Kidney tubule cell (primary cell): ENCODE data around the gene ANKRD33B.

Experiments
- DNase-seq: peaks from one replicate; pipeline ENCODE4 v3.0.0-alpha.2; 2018; ENCODE audit warnings: low spot score

The ANKRD33B gene

DNA sequence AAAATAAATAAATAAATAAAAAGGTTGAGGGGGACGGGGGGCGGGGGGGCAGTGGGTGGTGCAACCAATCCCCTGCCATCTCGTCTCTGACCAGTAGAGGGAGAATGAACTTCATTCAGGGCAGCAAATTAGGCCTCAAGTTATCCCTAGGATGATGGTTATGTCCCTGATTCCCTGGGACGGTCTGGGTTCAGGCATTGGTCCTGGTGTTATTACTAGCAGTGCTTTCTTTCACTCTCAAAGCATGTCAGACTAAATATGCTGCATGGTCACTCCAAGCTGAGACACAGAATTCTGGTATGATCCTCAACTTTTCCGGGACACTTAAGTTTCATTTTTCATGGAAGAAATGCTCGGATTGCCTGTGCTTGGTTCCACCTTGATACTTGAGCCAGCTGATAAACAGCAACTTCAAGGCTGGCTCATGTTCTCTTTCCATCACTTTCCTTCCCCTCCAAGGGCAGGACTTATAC, 137.7 kb downstream of the ANKRD33B start:
- peak; percentile 40 for DNase-seq

DNA sequence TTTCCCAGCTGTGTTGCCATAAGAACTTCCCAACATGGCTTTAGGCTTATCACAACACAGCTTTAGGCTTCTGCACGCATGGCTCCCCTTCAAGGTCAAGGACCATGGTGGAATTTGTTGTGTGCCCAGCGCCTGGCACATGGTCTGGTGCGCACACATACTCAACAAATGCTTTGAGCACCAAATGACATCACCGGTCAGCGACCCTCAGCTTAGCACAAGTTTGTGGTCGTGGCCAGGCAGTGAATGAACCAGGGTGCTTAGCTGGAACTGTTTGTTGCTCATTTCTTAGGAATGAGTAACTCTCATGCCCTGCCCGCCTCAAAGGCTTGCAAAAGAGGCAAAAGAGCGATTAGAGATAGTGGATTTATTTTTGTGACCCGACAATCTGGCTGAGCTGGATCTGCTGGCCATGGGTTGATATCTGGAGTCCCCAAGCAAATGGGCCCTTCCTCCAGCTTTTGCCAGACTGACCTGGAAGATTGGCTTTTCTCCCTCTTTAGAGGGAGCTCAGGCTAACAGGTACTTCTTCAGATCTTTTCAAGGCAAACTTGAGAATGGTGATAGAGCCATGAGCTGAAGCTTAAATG, 138.3 kb downstream of the ANKRD33B start:
- DNase-seq, result peak; percentile 98

DNA sequence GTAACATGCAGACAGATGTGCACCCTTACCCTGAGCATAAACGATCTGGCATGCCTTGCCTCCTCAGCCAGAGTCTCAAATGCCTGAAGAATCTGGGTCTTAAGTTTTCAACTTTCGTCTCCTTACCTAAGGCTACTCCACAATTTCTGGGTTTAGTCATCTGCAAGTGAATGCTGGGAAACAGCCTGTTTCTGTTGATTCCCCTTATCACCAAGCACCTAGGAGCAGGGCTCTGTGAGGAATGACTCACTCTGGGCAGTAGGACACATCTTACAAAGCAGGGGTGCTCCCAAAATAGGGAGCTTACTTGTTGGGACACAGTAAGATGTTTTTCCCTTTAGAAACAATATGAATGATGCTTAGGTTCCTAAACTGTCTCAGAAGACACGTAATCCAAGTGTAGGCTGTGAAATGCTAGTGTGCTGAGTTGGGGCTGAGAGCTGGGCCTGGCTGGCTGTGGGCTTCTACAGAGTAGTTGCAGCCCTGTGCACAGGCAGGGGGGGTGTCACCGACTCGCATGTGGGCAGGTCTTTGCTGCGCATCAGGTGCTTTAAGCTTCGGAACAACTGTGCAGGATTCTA, 139.1 kb downstream of the ANKRD33B start:
- peak; percentile 79 for DNase-seq

DNA sequence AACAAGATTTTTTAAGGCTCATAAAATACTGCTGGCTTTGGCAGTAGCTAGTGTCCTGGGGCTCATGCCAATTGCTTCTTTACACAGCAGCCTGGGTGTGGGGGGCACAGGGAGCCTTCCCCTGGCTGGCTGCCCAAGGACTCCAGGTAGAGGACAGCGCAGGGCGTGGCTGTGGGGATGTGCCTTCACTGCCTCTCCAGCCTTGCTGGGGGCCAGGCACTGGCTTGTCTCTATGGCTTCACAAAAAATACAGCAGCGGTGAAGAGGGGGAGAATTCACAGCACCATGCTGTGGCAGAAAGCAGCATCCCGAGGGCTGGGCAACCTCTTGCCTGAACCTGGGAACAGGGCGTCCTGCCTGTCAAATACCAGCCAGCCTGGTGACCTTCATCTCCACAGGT, 139.8 kb downstream of the ANKRD33B start:
- no peak for DNase-seq

DNA sequence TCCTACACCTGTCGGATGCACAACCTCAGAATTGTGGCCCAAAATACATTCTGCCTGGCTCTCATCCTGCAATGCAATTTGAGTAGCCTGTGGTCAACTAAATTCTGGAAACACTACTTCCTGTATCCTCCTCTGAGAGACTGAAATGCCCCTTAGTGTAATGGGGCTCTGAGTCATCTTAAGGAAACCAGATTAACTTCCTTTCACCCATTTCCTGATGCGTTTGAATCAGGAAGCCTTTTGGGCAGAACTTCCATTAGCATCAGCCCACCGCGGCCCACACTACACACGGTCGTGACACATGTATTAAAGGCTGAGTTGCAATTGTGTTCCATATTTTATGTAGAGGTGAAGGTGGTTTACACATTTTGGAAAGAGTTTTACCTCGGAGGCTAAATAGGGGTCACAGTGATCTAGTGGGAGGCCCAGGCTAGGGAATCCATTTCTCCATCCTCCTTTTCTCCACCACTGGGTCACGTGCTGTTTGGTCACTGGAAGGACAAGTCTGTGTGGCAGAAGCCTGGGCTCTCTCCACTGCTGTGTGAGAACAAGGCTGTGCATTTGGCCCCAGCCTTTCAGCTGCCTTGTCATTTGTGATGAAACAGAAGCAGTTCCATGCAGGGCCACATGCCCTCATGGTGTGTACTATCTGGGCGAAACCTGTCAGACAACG, 141.2 kb downstream of the ANKRD33B start:
- DNase-seq, result peak; percentile 85

DNA sequence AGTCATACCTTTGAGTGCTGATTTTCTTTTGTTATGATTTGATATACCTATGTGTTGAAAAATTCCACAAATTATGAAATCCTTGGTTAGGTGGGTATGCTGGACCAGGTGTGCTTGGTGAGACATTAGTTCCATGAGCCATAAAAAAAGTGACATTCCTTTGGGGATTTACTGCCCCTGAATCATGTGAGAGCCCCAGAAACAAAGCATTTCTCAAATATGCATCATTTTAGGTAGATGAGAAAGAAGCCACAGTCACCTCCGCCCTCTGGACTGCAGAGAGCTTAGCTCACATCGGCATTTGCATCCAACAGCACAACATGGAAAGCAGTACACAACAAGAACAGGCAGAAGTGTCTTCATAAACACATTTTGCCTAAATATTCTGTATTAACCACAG, 141.9 kb downstream of the ANKRD33B start:
- DNase-seq, result peak; percentile 77

DNA sequence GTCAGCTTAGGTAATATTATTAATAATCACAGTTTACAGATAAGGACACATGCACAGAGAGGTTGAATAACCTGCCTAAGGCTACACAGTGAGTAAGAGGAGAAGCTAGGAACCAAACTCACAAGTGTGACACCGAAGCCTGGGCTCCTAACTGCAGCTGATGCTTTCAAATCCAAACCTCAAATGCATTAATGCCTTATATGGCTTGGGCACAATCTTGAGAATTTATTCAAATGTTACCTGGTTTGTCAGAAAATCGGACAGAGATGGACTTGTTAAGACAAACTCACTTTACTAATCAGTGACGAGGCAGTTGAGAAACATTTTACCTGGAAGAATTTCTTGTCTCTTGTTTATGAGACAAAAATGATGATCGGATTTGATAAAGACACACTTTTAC, 142.5 kb downstream of the ANKRD33B start:
- DNase-seq, result no peak
